Endothelial cell of umbilical vein (primary cell): ENCODE results near the gene RNF10. TPM values are rescaled to one million over a fixed set of nuclear protein-coding genes. Genes with fewer than 3 reads are reported as not detected.
"Not testable (repeated sequence)": the region's sequence is repeated elsewhere in the genome, so short reads cannot be mapped to it uniquely, and the experiment has no call there.

Source experiments
- BruUV-seq: library from RNA; stranded (reverse); fragments of 400-500 nt; replicated peaks from 2 replicates; lab custom pipeline; 2021; lab: Mats Ljungman, UMichigan
- CTCF ChIA-PET: fragments of 300-600, 350-600 bp; sonication (Branson Sonifier 250); formaldehyde crosslinking; loops from one replicate; lab custom pipeline; 2021; ENCODE audit warnings: antibody characterized with exemption, inconsistent platforms; lab: Charles Lee
- POLR2A ChIA-PET: fragments of 300-600, 350-600 bp; sonication (Branson Sonifier 250); formaldehyde crosslinking; loops from one replicate; lab custom pipeline; 2021; ENCODE audit warnings: antibody characterized with exemption, inconsistent platforms; lab: Charles Lee
- DNase-seq: peaks from one replicate; pipeline ENCODE4 v3.0.0-alpha.2; 2011; ENCODE audit warnings: low read depth, low spot score
- FAIRE-seq: peaks from 2 replicates; lab custom pipeline; 2011; peaks lifted over from hg19 to GRCh38; lab: Jason Lieb, UNC
- H2AFZ ChIP-seq: 2 replicates; pipeline ENCODE4 v1.6.0; 2012; ENCODE audit warnings: low read depth, low read length, control low read depth, inconsistent platforms
- H3K27ac ChIP-seq: 2 replicates; pipeline ENCODE4 v1.5.1; 2011; ENCODE audit warnings: low read depth, mild to moderate bottlenecking, control low read depth, low read length, moderate library complexity; ENCODE audit not compliant: insufficient read depth
- H3K27me3 ChIP-seq, 2 experiments: 2 replicates each; pipeline versions ENCODE4 v1.6.0 to v1.6.1; 2011; ENCODE audit warnings: low read length in 2 of 2, mixed read lengths in 1 of 2; ENCODE audit not compliant: control insufficient read depth in 2 of 2, insufficient read depth in 2 of 2
- H3K36me3 ChIP-seq, 2 experiments: 2 replicates in 1 of 2; 3 replicates in 1 of 2; pipeline ENCODE4 v1.5.1; 2011; ENCODE audit warnings: low read length in 2 of 2, mild to moderate bottlenecking in 1 of 2, moderate library complexity in 1 of 2; ENCODE audit not compliant: control insufficient read depth in 2 of 2, insufficient read depth in 2 of 2; ENCODE audit errors: extremely low read depth in 1 of 2
- H3K4me1 ChIP-seq: 3 replicates; pipeline ENCODE4 v1.5.1; 2011; ENCODE audit warnings: mild to moderate bottlenecking, low read length; ENCODE audit not compliant: control insufficient read depth, insufficient read depth; ENCODE audit errors: extremely low read depth
- H3K4me2 ChIP-seq: 2 replicates; pipeline ENCODE4 v1.6.1; 2011; ENCODE audit warnings: low read length, control low read depth, mixed read lengths; ENCODE audit not compliant: insufficient read depth
- H3K4me3 ChIP-seq, 3 experiments: fragments of 200-600 bp in 1 of 3; sonication (generic), shearing (Covaris generic) in 1 of 3; replicated peaks in 1 of 3; 2 replicates each; pipeline ENCODE4 v1.5.1; 2011 to 2016; ENCODE audit warnings: control low read depth in 3 of 3, low read length in 3 of 3, mild to moderate bottlenecking in 2 of 3, inconsistent platforms in 1 of 3, low read depth in 1 of 3, moderate library complexity in 1 of 3; ENCODE audit not compliant: insufficient read depth in 1 of 3
- H3K79me2 ChIP-seq: 2 replicates; pipeline ENCODE4 v1.6.0; 2012; ENCODE audit warnings: low read length, inconsistent platforms; ENCODE audit not compliant: control insufficient read depth, insufficient read depth
- H3K9ac ChIP-seq: replicated peaks from 2 replicates; pipeline ENCODE3; 2011; ENCODE audit warnings: low read length, control low read depth; ENCODE audit not compliant: insufficient read depth; ENCODE audit errors: extremely low read depth
- H3K9me1 ChIP-seq: replicated peaks from 3 replicates; pipeline ENCODE4 v1.6.0; 2011; ENCODE audit warnings: mild to moderate bottlenecking, low read length; ENCODE audit not compliant: control insufficient read depth, insufficient read depth; ENCODE audit errors: extremely low read depth
- H3K9me3 ChIP-seq: replicated peaks from 2 replicates; pipeline ENCODE4 v1.5.1; 2012; ENCODE audit warnings: low read length, inconsistent platforms; ENCODE audit not compliant: control insufficient read depth, insufficient read depth
- H4K20me1 ChIP-seq: replicated peaks from 2 replicates; pipeline ENCODE3; 2011; ENCODE audit warnings: mild to moderate bottlenecking, low read length; ENCODE audit not compliant: control insufficient read depth, insufficient read depth; ENCODE audit errors: extremely low read depth
- FOS ChIP-seq: IDR thresholded peaks from 2 replicates; pipeline ENCODE4 v1.6.1; 2011; ENCODE audit warnings: mild to moderate bottlenecking, low read length, moderate library complexity, borderline replicate concordance; ENCODE audit not compliant: insufficient read depth
- GATA2 ChIP-seq: IDR thresholded peaks from 2 replicates; pipeline ENCODE4 v1.7.0; 2011; ENCODE audit warnings: low read depth, mild to moderate bottlenecking, moderate library complexity, mixed read lengths, low read length; ENCODE audit not compliant: insufficient read length, insufficient read depth
- dilution Hi-C: fragments of 300-500 bp; cut with MboI; formaldehyde crosslinking; loops from one replicate; pipeline ENCODE4 v1.15.0; 2019; ENCODE audit warnings: low sequenced_read_pairs; ENCODE audit not compliant: extremely low pct_ligation_motif_present
- intact Hi-C: fragments of 100-400 bp; cut with micrococcal nuclease; formaldehyde crosslinking; loops from one replicate; pipeline ENCODE4 v1.10.0; 2022
- polyA plus RNA-seq, 4 experiments: library from polyadenylated mRNA; depleted of rRNA in 3 of 4; stranded (reverse) in 3 of 4; unstranded in 1 of 4; fragments of >200 nt; gene quantifications; 2 replicates each; pipeline versions ENCODE4 v1.2.1 to v1.2.3, GENCODE V29; 2011 to 2012; ENCODE audit warnings: missing spikeins in 1 of 4
- total RNA-seq: library from RNA; stranded (reverse); gene quantifications from 2 replicates; pipeline ENCODE4 v1.2.3, GENCODE V29; 2021
- TF ChIP-seq, protein P1 (sequence below), 2 donors: IDR thresholded peaks; 1 replicate in 1 of 2; 2 replicates in 1 of 2; pipeline ENCODE4 v1.5.1; 2011; ENCODE audit warnings: low read length in 2 of 2, mild to moderate bottlenecking in 2 of 2, moderate library complexity in 2 of 2, control low read depth in 1 of 2, inconsistent platforms in 1 of 2, low read depth in 1 of 2; ENCODE audit not compliant: insufficient read depth in 1 of 2; ENCODE audit errors: extremely low read depth in 1 of 2
- TF ChIP-seq, protein P2 (sequence below): IDR thresholded peaks from 2 replicates; pipeline ENCODE4 v1.6.1; 2011; ENCODE audit not compliant: insufficient read depth, insufficient read length

Gene RNF10
- total and polyA plus RNA-seq, 2 donors (not counting 3 experiments of a cell fraction or from before 2014, with no cell fraction given) = 120 to 236 TPM

DNA sequence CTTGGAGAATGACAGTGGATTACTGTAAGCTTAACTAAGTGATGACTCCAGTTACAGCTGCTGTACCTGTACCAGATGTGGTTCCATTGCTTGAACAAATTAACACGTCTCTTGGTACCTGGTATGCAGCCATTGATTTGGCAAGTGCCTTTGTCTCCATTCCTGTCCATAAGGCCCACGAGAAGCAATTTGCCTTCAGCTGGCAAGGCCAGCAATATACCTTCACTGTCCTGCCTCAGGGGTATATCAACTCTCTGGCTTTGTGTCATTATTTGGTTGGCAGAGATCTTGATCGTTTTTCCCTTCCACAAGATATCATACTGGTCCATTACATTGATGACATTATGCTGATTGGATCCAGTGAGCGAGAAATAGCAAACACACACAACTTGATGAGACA, 76.4 kb downstream of the RNF10 start:
- dilution Hi-C loops (no loop called here), intact Hi-C loops (no loop called here)
- DNase-seq (no peak), FAIRE-seq (no peak)
- no peaks in the 10 kb centered on the region for H3K36me3 ChIP-seq
- H4K20me1 ChIP-seq = no peaks in the 10 kb centered on the region
- no TSS peak for BruUV-seq
- CTCF ChIA-PET = no interaction called here
- no peak overlapping the region for H2AFZ ChIP-seq
- TF ChIP-seq, protein P1, sequence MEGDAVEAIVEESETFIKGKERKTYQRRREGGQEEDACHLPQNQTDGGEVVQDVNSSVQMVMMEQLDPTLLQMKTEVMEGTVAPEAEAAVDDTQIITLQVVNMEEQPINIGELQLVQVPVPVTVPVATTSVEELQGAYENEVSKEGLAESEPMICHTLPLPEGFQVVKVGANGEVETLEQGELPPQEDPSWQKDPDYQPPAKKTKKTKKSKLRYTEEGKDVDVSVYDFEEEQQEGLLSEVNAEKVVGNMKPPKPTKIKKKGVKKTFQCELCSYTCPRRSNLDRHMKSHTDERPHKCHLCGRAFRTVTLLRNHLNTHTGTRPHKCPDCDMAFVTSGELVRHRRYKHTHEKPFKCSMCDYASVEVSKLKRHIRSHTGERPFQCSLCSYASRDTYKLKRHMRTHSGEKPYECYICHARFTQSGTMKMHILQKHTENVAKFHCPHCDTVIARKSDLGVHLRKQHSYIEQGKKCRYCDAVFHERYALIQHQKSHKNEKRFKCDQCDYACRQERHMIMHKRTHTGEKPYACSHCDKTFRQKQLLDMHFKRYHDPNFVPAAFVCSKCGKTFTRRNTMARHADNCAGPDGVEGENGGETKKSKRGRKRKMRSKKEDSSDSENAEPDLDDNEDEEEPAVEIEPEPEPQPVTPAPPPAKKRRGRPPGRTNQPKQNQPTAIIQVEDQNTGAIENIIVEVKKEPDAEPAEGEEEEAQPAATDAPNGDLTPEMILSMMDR (IDR thresholded peaks at IDR 0.05; ENCODE audit: extremely low read depth in 1 of 2, insufficient read depth in 1 of 2, low read depth in 1 of 2, low read length in 2 of 2) = no peak
- TF ChIP-seq, protein P2, sequence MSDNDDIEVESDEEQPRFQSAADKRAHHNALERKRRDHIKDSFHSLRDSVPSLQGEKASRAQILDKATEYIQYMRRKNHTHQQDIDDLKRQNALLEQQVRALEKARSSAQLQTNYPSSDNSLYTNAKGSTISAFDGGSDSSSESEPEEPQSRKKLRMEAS = no peak
- no peak for TF ChIP-seq FOS
- no peak for TF ChIP-seq GATA2
- H3K4me1 ChIP-seq = no peaks in the 10 kb centered on the region
- H3K9ac ChIP-seq = no peak overlapping the region
- no peak overlapping the region for H3K4me2 ChIP-seq
- H3K9me3 ChIP-seq = no peaks in the 10 kb centered on the region
- no peaks in the 10 kb centered on the region for H3K9me1 ChIP-seq
- POLR2A ChIA-PET = interaction anchor here (0.6 kb wide), 1 partner anchor 337 kb away, joined by 4 read pairs; no protein-coding TSS in a partner anchor
- no peak overlapping the region for H3K4me3 ChIP-seq
- no peak overlapping the region for H3K27ac ChIP-seq
- no peaks in the 10 kb centered on the region for H3K79me2 ChIP-seq
- peaks cover 5 to 11% of the 10 kb centered on the region in 2 experiments for H3K27me3 ChIP-seq

DNA sequence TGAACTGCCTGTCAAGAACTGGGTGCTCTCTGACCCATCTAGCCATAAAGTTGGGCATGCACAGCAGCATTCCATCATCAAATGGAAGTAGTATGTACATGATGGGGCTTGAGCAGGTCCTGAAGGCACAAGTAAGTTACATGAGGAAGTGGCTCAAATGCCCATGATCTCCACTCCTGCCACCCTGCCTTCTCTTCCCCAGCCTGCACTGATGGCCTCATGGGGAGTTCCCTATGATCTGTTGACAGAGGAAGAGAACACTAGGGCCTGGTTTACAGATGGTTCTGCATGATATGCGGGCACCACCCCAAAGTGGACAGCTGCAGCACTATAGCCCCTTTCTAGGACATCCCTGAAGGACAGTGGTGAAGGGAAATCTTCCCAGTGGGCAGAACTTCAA, 77.4 kb downstream of the RNF10 start:
- H3K9me3 ChIP-seq, H3K27ac ChIP-seq, H3K9ac ChIP-seq, H3K4me1 ChIP-seq, DNase-seq, H2AFZ ChIP-seq, H3K79me2 ChIP-seq, POLR2A ChIA-PET, H3K4me2 ChIP-seq, FAIRE-seq, H3K4me3 ChIP-seq, CTCF ChIA-PET, H3K9me1 ChIP-seq, BruUV-seq, dilution Hi-C loops, intact Hi-C loops, H4K20me1 ChIP-seq, H3K36me3 ChIP-seq: not testable (repeated sequence)
- H3K27me3 ChIP-seq = peaks cover 5 to 11% of the 10 kb centered on the region in 2 experiments
